Tongue (tissue), 2 donors: ENCODE measurements around the gene LRCH3. TPM values are rescaled to one million over a fixed set of nuclear protein-coding genes. Genes with fewer than 3 reads are reported as not detected.
A peak's percentile ranks its signal among the peaks of the same experiment; 100 is the strongest.

Source experiments
- DNase-seq: peaks from one replicate; pipeline ENCODE4 v3.0.0-alpha.2; 2015
- total RNA-seq: library from RNA; depleted of rRNA; stranded (reverse); fragments of >200 nt; gene quantifications from one replicate; pipeline ENCODE4 v1.2.3, GENCODE V29; 2014

The LRCH3 gene
- total RNA-seq, 1 donor from 2014 or later = 56.3 TPM

DNA sequence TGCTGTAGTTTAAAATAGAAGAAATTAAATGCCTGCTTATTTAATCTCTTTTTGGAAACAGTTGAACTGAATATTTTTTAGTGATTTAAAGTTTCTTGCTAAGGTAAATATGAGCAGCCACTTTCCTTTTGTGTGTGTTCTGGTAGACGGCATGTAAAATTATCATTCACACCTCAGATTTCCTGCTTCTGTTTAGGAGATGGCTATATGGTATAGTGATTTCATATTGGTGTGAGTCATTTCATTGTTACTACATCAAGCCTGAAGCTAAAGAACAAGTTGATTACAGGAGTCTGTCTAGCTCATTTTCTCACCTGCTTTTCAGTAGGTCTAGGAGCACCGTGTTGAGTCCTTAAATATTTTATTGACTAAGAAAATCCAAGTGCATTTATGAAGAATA lies 2.2 kb downstream of the LRCH3 start:
- no peak for DNase-seq

DNA sequence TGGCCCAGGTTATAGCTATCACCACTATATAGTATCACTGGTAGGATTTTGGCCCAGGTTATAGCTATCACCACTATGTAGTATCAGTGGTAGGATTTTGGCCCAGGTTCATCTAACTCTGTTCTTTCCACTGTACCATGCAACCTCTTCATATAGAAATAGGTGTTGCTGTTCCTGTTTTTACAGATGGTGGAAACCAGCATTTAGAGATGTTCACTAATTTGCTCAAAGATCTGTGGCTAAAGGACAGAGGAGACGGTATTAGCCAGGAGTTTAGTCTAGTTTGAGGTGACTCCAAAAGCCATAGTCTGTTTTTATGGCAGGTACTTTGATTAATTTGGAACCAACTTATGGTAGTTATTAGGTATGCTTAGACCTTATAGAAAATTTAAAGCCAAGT lies 3.1 kb downstream of the LRCH3 start:
- DNase-seq = no peak

DNA sequence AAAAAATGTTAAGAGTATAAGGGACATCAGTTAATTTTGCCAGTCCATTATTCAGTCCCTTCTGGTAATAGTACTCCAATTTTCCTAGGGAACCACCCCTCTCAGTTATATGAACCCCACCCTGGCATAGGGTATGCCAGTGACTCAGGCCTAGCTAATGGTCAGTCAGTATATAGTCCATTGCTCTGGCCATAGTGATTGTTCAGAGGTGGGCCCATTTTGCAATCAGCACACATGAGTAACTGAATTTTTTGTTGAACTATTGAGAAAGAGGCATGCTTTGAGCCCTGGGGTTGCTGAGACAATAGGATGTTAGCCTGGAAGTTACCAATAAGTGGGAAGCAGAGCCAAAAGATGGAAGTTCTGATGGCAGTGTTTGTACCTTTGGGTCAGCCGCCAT lies 4.1 kb downstream of the LRCH3 start:
- DNase-seq = no peak

DNA sequence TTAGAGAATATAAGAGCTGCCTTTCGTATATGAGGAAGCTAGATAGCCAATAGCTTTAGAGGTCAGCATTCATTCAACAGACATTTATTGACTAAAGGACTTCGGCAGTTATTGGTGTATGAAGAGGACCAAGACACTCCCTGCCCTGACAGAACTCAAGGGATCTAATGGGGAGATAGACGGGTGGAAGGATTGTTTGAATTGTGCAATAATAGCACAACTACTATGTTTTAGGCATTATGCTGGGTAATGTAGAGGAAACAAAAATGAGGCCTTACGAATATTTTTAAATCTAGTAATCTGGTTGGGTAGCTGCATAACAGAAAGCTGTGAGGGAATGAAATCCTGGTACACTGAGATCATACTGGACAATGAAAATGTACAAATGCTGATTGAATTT lies 5.0 kb downstream of the LRCH3 start:
- DNase-seq = no peak

DNA sequence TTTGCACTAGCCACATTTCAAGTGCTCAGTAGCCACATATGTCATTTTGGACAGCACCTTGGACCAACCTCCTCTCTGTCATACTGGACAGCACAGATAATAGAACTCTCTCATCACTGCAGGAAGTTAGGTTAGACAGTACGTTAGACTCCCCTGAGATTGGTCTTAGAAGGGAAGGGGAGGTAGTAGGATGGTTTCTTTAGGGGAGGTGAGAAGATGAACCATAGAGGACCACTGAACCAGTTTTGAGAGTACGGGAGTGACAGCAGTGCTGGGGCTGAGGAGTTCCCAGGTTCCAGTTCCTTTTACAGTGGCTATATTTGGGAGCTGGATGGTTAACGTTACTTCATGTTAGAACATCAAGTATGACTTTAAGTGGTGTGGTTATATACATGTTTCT lies 7.8 kb downstream of the LRCH3 start:
- DNase-seq = no peak

DNA sequence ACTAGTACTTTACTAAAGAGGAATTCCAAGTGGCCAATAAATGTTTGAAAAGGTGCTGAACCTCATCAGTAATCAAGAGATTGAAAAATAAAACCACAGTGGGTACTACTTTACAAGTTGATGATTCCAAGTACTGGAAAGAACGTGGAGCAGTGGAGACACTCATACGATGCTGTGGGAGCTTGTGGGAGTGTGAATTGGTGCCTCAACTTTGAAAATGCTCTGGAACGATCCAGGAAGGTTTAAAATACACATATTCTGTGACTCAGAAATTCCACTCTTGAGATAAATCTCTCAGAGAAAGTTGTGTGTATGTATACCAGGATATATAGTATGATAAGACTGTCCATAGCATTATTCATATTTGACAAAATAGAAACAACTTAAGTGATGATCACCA lies 9.3 kb downstream of the LRCH3 start:
- DNase-seq = no peak

DNA sequence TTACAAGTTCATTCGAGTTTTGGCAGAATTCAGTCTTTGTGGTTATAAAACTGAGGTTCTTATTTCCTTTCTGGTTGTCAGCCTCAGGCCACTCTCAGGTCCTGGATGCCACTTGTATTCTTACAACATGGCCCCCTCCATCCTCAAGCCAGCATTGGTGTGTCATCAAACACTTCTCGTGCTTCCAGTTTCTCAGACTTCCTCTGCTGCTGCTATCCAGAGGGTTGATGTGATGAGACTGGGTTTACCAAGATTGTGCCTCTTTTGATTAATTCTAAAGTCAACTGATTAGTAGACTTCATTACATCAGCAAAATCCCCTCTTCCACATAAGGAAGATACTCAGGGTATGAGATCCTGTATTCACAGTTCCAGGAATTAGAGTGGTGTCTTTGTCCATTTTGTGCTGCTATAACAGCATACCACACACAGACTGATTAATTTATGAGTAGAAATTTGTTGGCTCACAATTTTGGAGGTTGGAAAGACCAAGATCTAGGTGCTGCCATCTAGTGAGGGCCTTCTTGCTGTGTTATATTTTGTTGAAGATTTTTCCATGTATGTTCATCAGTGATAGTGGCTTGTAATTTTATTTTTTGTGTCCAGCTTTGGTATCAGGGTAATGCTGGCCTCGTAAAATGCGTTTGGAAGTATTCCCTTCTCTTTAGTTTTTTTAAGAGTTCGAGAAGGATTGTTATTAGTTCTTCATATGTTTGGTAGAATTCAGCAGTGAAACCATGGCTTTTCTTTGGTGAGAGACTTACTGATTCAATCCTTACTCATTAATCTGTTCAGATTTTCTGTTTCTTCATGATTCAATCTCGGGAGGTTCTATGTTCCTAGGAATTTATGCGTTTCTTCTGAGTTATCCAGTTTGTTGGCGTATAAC lies 11.1 kb downstream of the LRCH3 start:
- no peak for DNase-seq

DNA sequence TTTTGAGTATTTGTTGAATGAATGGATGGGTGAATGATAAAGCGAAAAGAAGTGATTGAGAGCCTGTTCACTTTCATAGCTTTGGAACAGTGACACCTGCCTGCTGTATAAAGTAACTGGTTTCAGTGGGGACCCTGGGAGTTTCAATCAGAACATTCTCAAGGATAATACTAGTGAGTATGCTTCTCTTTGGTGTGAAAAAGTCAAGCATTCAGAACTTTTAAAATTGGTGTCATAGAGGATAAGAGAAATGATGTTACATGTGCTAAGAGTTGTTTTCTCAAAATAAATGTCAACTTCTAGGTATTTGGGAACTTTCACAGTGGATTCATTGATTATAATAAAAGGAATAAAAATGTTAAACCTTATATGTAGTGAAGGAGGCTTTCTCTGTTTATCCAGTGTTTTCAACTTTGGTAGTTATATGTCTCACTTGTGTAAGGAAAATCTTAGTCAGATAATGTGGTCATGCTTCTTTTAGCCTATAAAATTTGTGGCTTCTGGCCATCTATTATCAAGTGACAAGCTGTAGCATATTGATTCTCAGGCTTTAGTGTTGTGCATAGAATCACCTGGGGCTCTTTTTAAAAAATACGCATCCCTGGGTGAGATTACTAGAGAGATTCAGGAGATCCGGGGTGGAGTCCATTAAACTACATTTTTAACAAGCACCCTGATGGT lies 11.9 kb downstream of the LRCH3 start:
- DNase-seq = no peak

DNA sequence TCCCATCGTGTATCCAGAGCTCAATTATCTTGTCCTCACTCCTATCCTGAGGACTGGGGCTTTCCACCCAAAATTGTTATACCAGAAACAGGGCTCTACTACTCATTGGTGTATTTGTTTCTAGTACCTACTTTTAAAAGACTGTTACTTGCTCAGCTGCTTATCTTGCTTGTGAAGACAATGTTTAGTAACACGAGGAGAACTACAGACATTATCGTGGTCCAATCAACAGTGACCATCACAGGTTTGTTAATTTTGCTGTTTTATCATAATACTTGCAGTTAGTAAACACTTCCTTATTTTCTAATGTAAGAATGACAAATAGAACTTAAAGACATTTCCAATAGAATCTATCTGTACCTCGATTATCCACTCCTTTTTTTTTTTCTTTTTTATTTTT lies 13.5 kb downstream of the LRCH3 start:
- no peak for DNase-seq

DNA sequence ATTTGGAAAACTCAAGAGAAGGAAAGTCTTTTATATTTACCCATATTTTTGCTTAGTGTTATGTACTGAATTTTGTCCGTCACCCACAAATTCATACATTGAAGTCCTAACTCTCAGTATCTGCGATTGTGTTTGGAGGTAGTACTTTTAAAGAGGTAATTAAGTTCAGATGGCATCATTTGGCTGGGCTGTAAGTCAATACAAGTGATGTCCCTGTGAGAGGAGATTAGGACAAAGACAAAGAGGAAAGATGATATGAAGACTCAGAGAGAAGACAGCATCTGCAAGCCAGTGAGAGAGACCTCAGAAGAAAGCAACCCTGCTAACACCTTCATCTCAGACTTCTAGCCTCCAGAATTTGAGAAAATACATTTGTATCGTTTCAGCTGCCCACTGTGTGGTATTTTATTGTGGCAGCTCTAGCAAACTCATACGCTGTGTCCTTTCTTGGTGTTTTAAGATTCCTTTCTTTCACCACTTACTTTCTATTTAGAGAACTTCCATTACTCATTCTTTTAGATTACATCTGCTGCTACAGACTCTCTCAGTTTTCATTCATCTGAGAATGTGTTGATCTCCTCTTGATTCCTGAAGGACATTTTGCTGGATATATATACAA lies 17.0 kb downstream of the LRCH3 start:
- DNase-seq = no peak

DNA sequence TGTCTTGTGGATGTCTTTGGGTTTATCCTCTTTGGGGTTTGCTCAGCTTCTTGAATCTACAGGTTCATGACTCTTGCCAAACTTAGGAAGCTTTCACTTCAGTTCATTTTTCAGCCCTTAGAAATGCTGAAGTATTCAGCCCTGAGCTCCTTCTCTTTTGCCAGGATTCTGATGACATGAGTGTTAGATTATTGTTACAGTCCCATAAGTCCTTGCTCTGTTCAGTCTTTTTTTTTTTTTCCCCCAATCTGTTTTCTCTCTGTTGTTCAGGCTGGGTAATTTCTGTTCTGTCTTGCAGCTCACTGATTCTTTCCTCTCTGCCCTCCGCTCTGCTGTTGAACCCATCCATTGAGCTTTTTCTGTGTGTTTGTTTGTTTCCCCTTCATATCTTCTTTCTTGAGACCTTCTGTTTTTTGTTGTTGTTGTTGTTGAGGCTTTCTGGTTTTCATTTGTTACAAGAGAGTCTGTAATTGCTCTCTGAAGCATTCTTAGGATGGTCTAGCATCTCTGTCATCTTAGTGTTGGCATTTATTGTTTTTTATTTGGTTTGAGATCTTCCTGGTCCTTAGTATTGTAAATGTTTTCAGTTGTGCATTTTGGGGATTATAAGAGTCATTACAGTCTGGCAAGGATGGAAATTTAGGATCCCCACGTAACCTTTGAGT lies 18.4 kb downstream of the LRCH3 start:
- no peak for DNase-seq

DNA sequence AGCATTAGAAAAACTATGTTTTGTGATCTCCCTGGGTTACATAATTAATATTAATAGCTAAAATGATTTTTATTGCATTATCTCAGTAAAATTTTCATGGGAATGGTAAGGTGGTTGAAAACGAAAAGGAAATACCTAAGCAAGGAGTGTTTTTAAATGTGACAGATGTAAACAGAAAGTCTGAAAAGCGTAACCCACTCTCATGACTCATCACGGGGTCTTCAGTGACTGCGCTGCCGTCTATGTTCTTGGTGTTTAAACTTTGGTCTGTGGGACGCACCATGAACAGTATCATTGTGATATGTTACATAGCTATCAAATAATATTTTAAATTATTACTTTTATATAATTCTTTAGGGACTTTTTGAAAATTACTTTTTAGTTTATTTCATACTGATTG lies 19.8 kb downstream of the LRCH3 start:
- no peak for DNase-seq

DNA sequence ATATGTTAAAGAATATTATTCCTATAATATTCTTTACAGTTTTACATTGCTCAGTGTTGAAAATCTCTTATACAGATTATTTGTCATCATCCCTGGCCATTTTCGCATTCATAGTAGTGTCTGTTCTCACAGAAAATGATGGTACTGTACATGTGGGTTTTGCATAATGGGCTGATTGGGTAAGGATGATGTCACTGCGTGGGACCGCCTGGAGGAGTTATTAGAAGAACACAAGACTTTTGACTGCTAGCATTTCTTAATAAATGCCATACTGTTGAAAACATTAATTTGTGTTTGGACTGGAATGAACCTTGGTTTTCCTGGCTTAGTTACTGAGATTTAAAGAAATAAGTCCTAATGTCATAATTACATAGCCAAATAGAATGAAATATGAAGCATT lies 20.3 kb downstream of the LRCH3 start:
- DNase-seq = peak; percentile 34

DNA sequence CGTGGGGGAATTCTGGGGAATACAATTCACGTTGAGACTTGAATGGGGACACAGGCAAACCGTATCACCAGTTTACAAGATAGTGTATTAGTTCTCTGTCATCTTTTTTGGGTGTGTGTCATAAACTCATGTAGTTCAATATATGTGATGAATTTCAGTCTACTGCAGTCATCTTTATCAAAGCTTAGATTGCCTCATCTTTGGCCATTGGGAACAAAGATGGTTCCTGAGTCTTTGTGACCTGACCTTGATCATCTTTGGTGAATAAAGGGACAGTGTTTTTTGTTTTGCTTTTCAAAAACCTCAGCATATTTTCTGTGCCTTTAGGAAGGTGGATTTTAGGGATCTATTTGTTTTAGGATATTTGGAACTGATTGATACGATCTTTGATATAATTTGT lies 23.3 kb downstream of the LRCH3 start:
- no peak for DNase-seq

DNA sequence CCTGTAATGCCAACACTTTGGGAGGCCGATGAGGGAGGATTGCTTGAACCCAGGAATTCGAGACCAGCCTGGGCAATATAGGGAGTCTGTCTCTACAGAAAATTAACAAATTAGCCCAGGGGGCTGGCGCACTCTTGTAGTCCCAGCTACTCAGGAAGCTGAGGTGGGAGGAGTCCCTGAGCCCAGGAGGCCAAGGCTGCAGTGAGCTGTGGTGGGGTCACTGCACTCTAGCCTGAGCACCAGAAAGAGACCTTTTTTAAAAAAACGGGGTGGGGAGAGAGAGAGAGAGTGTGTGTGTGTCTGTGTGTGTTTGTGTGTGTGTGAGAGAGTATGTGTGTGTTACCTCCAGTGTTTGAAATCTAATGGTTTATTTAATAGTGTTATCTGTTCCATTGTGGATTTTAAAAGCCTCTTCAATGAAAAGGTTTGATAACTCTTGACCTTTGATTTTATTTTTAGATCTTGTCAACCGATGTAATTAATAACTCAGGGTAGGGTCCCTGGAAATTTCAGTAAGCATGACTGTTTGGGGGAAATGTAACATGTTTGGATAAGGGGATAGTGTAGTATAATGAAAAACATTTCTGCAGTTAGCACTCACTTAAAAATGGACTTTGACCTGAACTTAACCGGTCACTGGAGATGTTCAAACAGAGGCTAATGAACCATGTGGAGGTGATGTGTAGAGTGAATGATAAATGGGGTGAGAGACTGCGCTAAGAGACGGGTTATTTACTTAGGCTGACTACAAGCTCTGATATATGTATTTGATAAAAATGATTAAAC lies 29.7 kb downstream of the LRCH3 start:
- no peak for DNase-seq

DNA sequence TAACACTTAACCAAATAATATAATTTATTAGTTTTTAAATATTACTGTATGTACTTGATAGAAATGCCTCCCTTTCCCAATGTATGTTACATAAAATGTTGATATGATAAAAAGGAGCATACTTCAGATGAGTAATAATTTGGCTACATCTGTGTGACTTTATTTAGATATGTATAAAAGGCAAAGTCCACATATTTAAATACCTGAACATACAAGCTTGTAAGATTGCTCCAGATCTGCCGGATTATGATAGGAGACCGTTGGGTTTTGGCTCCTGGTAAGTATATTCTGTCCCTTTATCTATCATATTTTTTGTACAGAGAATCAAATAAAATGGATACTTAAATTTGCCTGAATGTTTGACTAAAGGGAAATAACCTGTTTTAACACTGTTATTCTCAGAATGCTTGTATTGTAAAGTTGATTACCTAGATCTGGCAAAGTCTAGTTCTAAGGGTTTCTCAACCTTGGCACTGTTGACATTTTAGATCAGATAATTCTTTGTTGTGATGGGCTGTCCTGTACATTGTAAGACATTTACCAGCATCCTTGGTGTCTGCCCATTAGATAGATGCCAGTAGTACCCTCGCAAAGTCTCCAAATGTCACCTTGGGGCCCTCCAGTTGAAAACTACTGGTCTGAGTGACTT lies 38.5 kb downstream of the LRCH3 start:
- no peak for DNase-seq

DNA sequence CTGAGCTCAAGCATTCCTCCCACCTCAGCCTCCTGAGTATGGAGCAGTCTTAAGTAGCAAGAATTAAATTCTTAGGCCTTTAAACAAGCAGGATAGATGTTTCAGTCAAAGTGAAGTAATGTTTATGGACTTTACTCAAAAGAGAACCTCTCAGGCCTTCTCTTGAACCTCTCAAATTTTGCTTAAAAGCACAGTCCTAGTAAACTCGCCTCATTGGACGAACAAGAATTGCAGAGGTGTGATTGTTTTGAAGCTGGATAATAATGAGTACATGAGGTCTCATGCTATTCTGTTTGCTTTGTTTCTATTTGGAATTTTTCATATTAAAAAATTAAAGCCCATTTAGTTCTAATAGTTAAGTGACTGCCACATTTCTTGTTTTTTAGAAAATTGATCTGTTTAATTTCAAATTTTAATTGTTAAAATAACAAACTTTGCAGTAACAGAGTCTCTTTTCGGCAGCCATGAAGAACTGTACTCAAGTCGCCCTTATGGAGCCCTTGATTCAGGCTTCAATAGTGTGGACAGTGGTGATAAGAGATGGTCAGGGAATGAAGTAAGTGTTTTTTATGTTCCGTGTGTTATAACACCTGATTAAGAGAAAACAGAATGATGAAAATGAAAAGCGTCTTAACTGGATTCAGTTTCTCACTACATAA lies 39.4 kb downstream of the LRCH3 start:
- no peak for DNase-seq

DNA sequence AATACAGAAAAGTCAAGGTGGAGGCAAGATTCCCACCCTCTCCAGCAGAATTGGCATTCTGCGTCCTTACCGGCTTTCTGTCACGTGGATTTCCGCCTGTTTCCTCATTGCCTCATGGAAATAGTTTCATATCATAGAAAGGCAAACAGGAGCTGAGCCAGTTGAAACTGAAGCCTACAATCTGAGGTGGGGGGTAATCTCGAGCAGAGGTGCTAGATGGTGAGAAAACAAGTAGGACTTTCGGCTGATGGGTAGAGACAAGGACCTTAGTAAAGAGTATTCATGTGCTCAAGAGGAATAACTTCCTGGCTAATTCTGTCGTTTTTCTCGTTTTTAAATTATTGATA lies 39.9 kb downstream of the LRCH3 start:
- DNase-seq = no peak

DNA sequence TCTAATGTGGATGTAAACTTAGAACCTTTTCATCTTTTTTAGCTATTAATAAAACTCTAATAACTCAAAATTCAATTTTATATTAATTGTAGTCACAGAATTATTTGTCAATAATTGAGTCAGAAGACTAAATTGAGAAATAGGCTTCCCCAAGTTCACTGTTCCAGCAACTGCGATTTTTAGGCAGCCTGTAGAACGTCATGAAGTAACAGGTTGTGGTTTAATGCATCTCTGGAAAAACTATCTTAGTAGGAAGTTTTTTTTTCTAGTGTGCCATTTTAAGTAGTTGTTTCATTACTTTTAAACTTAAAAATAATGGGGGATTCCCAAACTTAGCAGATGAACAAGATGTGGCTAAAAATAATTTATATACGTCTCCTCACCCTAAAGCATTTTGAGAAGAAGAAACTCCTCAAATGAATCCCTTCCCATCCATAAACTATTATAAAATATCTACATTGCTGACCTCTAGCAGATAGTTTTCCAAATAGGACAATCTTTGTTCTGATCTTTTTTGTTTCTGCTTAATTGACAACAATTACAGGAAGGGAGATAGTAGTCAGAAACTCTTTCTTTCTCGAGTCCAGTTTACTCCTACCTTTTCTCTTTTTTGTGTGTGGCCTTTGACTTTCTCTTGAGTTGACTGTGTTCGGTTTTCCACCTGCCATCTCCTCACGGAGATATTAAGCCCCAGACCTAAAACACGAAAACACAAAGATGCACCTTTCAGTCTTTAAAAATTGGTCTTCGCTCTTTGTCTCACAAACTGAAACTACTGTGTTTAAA lies 43.1 kb downstream of the LRCH3 start:
- DNase-seq = no peak

DNA sequence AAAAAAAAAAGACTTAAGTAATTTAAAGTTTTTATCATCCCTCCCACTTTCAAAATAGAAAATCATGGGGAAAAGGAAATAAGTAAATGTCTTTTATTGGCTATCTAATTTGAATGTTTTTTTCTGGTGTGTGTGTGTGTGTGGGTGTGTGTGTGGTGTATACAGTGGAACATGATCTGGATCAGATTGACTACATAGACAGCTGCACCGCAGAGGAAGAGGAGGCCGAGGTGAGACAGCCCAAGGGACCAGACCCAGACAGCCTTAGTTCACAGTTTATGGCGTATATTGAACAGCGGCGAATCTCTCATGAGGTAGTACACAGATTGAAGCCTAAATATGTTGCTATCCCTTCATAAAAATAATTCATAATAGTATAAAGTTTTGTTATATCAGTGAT lies 44.5 kb downstream of the LRCH3 start:
- DNase-seq = no peak
